Activated CD4-positive, alpha-beta T cell treated with anti-CD3 and anti-CD28 coated beads, Interleukin-2, amount 50 U/mL, for 24 hours (primary cell): ENCODE data around the gene PNRC1.
"Not testable (repeated sequence)": the region's sequence is repeated elsewhere in the genome, so short reads cannot be mapped to it uniquely, and the experiment has no call there.

Experiments used
- DNase-seq, 2 donors: peaks; one replicate each; pipeline ENCODE4 v3.0.0-alpha.2; 2020; ENCODE audit warnings: low read depth in 1 of 2, low spot score in 1 of 2

Gene PNRC1

GRCh38 chr6:89080281-89081128, at the start of gene PNRC1:
PNRC1 (plus strand) TSS chr6:89080751; CDS start chr6:89080895, 144 bp downstream.
- DNase-seq, result peak; percentile 100

DNA sequence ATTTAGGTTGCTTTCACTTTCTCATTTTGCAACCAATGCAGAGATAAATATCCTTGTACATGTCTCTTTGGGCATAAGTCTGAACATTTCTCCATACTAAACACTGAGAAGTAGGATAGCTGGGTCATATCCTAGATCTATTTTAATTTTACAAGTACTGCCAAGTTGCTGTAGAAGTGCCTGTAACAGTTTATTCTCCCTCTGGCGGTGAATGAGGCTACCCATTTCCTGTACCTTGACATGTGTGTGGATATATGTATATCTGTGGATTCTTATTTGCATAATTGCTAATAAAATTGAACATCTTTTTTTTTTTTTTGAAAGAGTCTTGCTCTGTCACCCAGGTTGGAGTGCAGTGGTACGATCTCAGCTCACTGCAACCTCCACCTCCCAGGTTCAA, 48.0 kb upstream of the PNRC1 start:
- DNase-seq, result no peak

- no peak for DNase-seq
Measured at GRCh38 chr6:89033461-89033860, 47.1 kb upstream of the PNRC1 start.

- DNase-seq, result not testable (repeated sequence)
Measured at GRCh38 chr6:89034116-89034515, 46.4 kb upstream of the PNRC1 start.

- DNase-seq, result no peak
Measured at GRCh38 chr6:89034586-89035251, 45.8 kb upstream of the PNRC1 start.

DNA sequence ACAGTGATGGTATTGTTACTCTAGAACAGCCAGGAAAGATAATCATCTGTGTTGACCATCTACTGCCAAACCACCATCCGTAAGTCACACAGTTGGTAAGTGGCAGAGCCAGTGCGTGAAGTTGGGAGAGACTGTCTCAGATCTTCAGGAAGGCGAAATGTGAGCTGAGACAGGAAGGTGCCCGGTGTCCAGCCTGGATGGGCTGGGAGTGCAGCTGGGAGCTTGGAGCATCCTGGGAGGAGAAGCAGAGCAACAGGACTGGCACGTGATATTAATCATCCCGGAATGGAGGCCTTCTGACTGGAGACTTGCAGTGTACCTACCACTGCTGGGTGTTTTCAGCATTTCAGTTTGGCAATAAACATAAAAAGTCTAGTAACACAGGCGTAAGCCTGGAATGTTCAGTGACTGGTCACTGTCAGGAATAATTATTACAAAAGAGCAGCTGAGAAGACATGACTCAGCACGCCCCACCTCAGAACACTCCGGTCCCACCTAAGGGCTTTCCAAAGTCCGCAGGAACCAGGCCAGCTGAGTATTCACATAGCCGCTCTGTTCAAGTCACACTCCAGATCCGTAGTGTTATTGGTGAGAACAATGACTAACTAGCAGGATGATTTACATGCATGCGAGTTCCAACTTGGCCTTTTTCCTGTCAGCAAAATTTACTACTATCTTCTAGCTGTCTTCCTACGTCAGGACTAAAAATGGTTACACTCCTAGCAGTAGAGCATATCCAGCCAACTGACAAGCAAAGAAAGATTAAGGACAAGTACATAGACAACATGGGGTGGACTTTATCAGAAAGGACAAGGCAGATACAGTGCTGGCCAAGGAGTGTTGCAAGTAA, 45.1 kb upstream of the PNRC1 start:
- no peak for DNase-seq

- DNase-seq, result no peak
Measured at GRCh38 chr6:89037141-89037900, 43.2 kb upstream of the PNRC1 start.

DNA sequence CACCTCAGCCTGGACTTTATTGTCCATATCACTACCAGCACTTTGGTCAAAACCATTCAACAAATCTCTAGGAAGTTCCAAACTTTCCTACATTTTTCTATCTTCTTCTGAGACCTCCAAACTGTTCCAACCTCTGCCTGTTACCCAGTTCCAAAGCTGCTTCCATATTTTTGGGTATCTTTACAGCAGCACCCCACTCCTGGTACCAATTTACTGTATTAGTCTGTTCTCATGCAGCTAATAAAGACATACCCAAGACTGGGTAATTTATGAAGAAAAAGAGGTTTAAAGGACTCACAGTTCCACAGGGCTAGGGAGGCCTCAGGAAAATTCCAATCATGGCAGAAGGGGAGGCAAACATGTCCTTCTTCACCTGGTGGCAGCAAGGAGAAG, 42.7 kb upstream of the PNRC1 start:
- not testable (repeated sequence) for DNase-seq

DNA sequence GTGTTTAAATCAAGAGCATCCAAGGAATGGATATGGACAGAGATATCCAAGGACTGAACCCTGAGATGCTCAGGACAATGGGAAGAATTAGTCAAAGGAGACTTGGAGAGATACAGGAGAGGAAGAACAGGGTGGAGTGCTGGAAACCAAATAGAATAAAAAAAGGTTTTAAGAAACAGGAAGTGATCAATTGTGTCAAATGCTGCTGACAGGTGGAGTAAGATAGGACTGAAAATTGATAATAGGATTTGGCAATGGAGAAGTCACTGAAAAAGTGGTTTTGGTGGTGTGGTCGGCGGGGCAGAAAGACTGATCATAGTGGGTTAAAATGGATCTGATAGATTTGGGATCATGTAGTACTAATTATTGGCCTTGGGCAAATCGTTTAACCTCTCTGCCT, 37.9 kb upstream of the PNRC1 start:
- DNase-seq, result no peak

GRCh38 chr6:89044328-89045010, 36.1 kb upstream of the PNRC1 start:
- no peak for DNase-seq

DNA sequence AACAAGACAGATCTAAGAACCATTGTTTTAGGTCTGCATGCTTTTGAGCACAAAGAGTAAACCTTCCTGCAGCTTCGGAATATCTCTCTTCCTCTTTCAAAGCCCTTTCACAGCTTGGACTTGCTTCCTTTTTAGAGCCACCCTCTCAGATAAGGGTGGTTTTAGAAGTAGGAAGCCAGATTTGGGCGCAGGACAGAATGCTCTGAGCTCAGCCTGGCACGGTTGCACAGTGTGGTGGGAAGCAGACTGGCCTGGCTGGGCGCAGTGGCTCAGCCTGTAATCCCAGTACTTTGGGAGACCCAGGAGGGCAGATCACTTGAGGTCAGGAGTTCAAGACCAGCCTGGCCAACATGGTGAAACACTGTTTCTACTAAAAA, 35.6 kb upstream of the PNRC1 start:
- no peak for DNase-seq

- DNase-seq, result no peak
Measured at GRCh38 chr6:89045576-89045975, 35.0 kb upstream of the PNRC1 start.

- no peak for DNase-seq
Measured at GRCh38 chr6:89047473-89047872, 33.1 kb upstream of the PNRC1 start.

DNA sequence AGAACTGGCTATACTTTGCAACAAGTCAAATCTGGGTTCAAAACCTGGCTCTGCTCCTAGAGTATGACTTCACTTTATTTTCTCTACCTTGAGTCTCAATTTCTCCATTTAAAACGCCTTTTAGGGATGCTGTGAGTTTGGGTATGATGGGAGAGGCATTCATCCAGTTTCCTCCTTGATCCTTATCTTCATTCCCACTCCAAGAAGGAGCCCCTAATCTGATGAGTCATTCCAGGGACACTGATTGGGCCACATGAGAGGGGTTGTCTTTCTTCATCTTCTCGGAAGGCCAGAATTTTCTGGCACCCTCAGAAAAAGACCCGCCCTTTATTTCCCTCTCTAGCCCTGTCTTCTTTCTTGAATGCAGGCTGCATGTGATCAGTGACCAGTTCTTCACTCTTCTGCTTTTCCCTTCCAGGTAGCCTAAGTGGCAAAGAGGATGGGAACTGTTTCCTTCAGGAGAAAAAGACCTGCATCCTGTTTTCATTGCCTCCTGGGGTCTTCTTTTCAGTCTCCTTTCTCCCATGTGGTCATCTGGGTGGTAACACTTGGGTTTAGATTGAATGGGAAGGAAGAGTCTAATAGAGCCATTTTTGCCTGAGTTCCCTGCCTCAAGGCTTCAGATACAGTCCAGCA, 32.1 kb upstream of the PNRC1 start:
- no peak for DNase-seq

GRCh38 chr6:89048985-89049384, 31.6 kb upstream of the PNRC1 start:
- DNase-seq, result no peak

GRCh38 chr6:89050155-89050554, 30.4 kb upstream of the PNRC1 start:
- no peak for DNase-seq

- DNase-seq, result no peak
Measured at GRCh38 chr6:89050697-89051096, 29.9 kb upstream of the PNRC1 start.

- DNase-seq, result no peak
Measured at GRCh38 chr6:89051676-89052075, 28.9 kb upstream of the PNRC1 start.

- DNase-seq, result no peak
Measured at GRCh38 chr6:89054208-89054607, 26.3 kb upstream of the PNRC1 start.

- no peak for DNase-seq
Measured at GRCh38 chr6:89057759-89058158, 22.8 kb upstream of the PNRC1 start.
